ENCODE measurements around the gene FBXL20.
"Not testable (repeated sequence)": the region's sequence is repeated elsewhere in the genome, so short reads cannot be mapped to it uniquely, and the experiment has no call there.

FBXL20 gene

GRCh38 chr17:39380144-39380543, 21.3 kb downstream of the FBXL20 start:
- no peak for DNase-seq (ENCODE audit: low read depth)

- DNase-seq (ENCODE audit: low read depth) = no peak
Observed at GRCh38 chr17:39376434-39376833, 25.0 kb downstream of the FBXL20 start.

GRCh38 chr17:39367805-39368204, 33.6 kb downstream of the FBXL20 start:
- not testable (repeated sequence) for DNase-seq (ENCODE audit: low read depth)

GRCh38 chr17:39365872-39366271, 35.6 kb downstream of the FBXL20 start:
- DNase-seq (ENCODE audit: low read depth) = no peak

DNA sequence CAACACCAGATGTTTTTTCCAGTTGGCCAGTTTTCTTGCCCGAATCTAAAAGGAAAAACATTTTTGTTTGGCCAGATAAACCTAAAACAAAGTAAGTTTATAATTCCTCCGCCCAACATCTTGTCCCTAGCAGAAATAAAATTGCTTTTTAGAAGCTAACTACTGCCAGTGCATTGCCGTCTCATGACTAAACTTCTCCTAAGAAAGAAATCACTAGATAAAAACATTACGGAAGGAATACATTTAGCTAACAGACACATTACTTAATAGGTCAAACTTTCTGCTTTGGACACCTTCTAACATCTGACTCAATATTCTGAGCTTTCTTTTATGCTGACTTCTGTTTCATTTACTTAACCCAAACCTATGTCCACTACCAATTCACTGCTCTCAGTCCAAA, 36.2 kb downstream of the FBXL20 start:
- peak; percentile 67 for DNase-seq (ENCODE audit: low read depth)

GRCh38 chr17:39364236-39365025, 37.0 kb downstream of the FBXL20 start:
- DNase-seq (ENCODE audit: low read depth) = peak; percentile 32

DNA sequence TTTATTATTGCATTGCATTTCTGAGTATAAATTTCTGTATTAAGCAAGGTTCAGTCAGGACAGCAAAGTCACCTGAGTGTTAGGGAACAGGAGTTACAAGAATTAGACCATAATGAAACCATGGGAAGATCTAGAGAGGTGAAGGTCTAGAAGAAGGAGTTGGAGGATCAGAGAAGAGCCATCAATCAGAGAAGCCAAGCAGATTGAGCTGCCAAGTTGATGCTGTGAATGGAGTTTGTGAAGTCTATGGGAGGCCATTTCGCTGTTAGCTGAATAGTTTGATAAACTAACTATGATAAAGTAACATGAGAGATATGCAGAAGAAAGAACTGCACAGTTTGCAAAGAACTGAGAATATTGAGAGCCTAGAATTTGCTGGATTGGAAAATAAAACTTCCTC, 40.4 kb downstream of the FBXL20 start:
- DNase-seq (ENCODE audit: low read depth) = no peak

DNA sequence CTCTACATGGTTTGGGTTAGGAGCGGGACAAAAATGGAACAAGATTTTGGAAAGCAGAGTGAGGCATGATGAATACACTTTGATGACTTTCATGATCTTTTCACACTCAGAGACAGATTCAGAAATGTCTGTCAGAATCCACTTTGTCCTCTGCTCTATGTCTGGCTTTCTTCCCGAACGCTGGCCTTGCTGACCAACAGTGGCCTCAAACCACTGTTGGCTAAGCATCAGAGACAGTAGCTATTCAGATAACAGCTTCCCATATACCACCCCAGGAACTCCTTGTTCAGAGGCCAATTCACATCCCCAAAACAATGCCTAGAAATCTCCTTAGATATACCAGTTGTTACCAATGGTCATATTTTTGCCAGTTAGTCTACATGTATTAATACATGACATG, 40.9 kb downstream of the FBXL20 start:
- DNase-seq (ENCODE audit: low read depth) = no peak

- no peak for DNase-seq (ENCODE audit: low read depth)
Observed at GRCh38 chr17:39359994-39360393, 41.4 kb downstream of the FBXL20 start.

GRCh38 chr17:39357986-39358385, 43.4 kb downstream of the FBXL20 start:
- no peak for DNase-seq (ENCODE audit: low read depth)

DNA sequence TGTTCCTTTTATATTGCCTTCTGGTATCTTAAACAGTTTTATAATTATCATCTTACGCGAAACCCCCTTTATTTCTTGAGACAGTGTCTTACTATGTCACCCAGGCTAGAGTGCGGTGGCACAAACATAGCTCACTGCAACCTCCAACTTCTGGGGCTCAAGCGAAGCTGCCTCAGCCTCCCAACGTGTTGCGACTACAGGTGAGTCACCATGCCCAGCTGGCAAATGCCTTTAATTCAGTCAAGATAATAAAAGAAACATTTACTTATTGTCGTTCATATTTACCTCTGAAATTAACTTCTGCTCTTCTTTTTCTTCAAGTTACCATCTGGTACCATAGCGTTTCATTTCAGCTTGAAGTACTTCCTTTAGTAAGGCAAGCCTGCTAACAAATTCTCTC, 43.9 kb downstream of the FBXL20 start:
- DNase-seq (ENCODE audit: low read depth) = no peak

DNA sequence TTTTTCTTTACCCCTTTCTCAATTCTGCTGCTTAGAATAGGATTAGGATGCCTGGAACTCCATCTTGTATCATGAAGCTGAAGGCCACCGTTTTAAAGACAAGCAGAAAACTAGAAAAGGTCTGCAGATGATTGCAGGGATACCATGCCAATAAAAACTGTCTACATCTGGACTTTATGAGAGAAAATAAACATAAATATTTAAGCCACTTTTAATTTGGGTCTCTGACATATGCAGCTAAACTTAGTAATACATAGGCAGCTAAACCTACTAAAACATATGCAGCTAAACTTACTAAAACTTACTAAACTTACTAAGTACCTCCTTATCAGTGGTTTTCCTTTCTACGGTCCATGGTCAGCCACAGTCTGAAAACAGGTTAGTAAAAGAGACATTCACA, 48.4 kb downstream of the FBXL20 start:
- peak; percentile 20 for DNase-seq (ENCODE audit: low read depth)

DNA sequence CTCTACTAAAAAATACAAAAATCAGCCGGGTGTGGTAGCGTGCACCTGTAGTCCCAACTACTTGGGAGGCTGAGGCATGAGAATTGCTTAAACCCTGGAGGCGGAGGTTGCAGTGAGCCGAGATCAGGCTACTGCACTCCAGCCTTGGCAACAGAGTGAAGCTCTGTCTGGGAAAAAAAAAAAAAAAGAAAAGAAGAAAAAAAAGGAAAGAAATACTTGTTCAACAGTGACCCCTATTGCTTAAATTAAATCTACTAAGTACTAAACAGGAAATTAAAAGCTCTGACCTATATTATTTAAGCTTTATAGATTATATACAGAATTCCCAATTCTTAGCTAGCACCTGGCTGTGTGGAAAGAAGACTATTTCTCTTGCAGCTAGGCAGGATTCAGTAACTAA, 48.9 kb downstream of the FBXL20 start:
- DNase-seq (ENCODE audit: low read depth) = no peak

- no peak for DNase-seq (ENCODE audit: low read depth)
Observed at GRCh38 chr17:39351508-39351907, 49.9 kb downstream of the FBXL20 start.

- no peak for DNase-seq (ENCODE audit: low read depth)
Observed at GRCh38 chr17:39349246-39349645, 52.2 kb downstream of the FBXL20 start.

- not testable (repeated sequence) for DNase-seq (ENCODE audit: low read depth)
Observed at GRCh38 chr17:39346863-39347262, 54.6 kb downstream of the FBXL20 start.

DNA sequence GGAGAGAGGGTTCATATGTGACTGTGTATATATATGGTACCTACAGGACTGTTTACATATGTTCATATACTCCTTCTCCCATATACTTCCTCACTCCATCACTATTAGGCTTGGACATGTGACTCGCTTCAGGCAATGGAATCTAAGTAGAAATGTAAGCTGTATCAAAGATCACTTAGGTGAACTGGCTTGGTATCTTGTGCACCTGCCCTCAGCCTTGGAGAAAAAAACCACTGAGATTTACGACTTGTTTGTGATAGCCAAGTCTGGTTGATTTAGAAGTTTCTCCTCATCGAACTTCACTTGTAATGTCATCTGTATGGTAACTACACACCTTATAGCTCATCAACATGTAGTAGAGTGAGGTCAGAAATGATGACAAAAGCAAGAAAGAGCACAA, 59.9 kb downstream of the FBXL20 start:
- DNase-seq (ENCODE audit: low read depth) = no peak

- no peak for DNase-seq (ENCODE audit: low read depth)
Observed at GRCh38 chr17:39340731-39341130, 60.7 kb downstream of the FBXL20 start.

- DNase-seq (ENCODE audit: low read depth) = no peak
Observed at GRCh38 chr17:39339272-39339671, 62.2 kb downstream of the FBXL20 start.

DNA sequence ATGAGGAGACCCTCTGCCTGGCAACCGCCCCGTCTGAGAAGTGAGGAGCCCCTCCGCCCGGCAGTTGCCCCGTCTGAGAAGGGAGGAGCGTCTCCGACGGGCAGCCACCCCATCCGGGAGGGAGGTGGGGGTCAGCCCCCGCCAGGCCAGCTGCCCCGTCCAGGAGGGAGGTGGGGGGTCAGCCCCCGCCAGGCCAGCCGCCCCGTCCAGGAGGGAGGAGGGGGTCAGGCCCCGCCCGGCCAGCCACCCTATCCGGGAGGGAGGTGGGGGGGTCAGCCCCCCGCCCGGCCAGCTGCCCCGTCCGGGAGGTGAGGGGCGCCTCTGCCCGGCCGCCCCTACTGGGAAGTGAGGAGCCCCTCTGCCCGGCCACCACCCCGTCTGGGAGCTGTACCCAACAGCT, 63.8 kb downstream of the FBXL20 start:
- DNase-seq (ENCODE audit: low read depth) = not testable (repeated sequence)

GRCh38 chr17:39335704-39336223, 65.7 kb downstream of the FBXL20 start:
- no peak for DNase-seq (ENCODE audit: low read depth)

DNA sequence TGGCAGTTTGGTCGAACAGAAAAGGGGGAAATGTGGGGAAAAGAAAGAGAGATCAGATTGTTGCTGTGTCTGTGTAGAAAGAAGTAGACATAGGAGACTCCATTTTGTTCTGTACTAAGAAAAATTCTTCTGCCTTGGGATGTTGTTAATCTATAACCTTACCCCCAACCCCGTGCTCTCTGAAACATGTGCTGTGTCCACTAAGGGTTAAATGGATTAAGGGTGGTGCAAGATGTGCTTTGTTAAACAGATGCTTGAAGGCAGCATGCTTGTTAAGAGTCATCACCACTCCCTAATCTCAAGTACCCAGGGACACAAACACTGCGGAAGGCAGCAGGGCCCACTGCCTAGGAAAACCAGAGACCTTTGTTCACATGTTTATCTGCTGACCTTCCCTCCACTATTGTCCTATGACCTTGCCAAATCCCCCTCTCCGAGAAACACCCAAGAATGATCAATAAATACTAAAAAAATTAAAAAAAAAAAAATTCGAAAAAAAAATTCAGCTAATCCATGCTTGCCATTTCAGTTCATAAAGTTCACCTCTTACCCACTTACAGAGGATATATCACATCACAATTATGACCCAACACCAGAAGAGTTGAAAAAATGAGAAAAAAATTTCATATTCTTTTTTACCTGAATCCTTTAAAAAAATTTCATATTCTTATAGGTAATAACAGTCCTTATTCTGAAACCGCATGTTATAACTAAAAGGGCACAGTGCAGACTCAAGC, 67.2 kb downstream of the FBXL20 start:
- DNase-seq (ENCODE audit: low read depth) = not testable (repeated sequence)

DNA sequence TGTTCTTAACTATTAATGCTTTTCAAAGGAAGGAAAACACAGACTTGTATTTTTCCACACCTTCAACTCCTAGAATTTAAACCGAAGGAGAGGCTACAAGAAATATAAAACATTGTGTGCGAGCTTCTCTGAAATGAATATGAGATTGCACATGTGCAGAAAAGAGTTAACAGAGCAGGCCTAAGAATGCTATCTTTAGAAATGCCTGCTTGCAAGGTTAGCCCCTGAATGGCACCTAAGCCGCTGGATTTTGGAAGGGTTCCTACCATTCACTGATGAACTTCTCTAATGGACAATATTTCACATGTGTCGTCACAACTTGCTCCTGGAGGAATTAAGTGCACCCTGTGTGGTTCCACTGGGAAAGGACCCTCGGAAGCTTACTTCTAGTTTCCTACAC, 69.3 kb downstream of the FBXL20 start:
- no peak for DNase-seq (ENCODE audit: low read depth)
